SJCRH30 (cell line): ENCODE results near the gene DGCR8. TPM values are rescaled to one million over a fixed set of nuclear protein-coding genes. Genes with fewer than 3 reads are reported as not detected.

Source experiments
- DNase-seq, 2 experiments: peaks; one replicate each; pipeline ENCODE4 v3.0.0-alpha.2; 2015 to 2020
- H3K27ac ChIP-seq: fragments of 250-450 bp; sonication (Bioruptor Pico); 2 replicates; pipeline ENCODE4 v1.5.1; 2020; ENCODE audit warnings: mild to moderate bottlenecking, moderate library complexity
- H3K27me3 ChIP-seq: fragments of 250-450 bp; sonication (Bioruptor Pico); 2 replicates; pipeline ENCODE4 v1.5.1; 2020; ENCODE audit warnings: mild to moderate bottlenecking, moderate library complexity
- H3K36me3 ChIP-seq: fragments of 250-450 bp; sonication (Bioruptor Pico); 2 replicates; pipeline ENCODE4 v1.5.1; 2020; ENCODE audit warnings: mild to moderate bottlenecking, moderate library complexity
- H3K4me1 ChIP-seq: fragments of 250-450 bp; sonication (Bioruptor Pico); 2 replicates; pipeline ENCODE4 v1.5.1; 2020; ENCODE audit warnings: mild to moderate bottlenecking, moderate library complexity
- H3K4me3 ChIP-seq: fragments of 250-450 bp; sonication (Bioruptor Pico); 2 replicates; pipeline ENCODE4 v1.5.1; 2020; ENCODE audit warnings: mild to moderate bottlenecking, moderate library complexity
- H3K9me3 ChIP-seq: fragments of 250-450 bp; sonication (Bioruptor Pico); replicated peaks from 2 replicates; pipeline ENCODE4 v1.5.1; 2020; ENCODE audit warnings: mild to moderate bottlenecking, moderate library complexity
- total RNA-seq: library from RNA; depleted of rRNA; stranded (reverse); fragments of >200 nt; shearing (Covaris generic); gene quantifications from 2 replicates; pipeline ENCODE4 v1.2.3, GENCODE V29; 2014

DGCR8 gene
- total RNA-seq, 1 experiment from 2014 or later = 39.3 TPM

GRCh38 chr22:20143883-20144665, 64.0 kb downstream of the DGCR8 start:
- no peaks in the 10 kb centered on the region for H3K9me3 ChIP-seq
- no peaks in the 10 kb centered on the region for H3K4me1 ChIP-seq
- no peak overlapping the region for H3K27ac ChIP-seq
- no peaks in the 10 kb centered on the region for H3K27me3 ChIP-seq
- no peaks in the 10 kb centered on the region for H3K36me3 ChIP-seq
- H3K4me3 ChIP-seq = no peak overlapping the region
- no peak for DNase-seq

GRCh38 chr22:20145206-20145831, 65.3 kb downstream of the DGCR8 start:
- Histone ChIP-seq H3K27ac (no peak overlapping the region), H3K36me3 (no peaks in the 10 kb centered on the region), H3K27me3 (no peaks in the 10 kb centered on the region), H3K4me1 (no peaks in the 10 kb centered on the region), H3K9me3 (no peaks in the 10 kb centered on the region), H3K4me3 (no peak overlapping the region)
- DNase-seq = no peak

GRCh38 chr22:20145832-20146223, 65.8 kb downstream of the DGCR8 start:
- Histone ChIP-seq H3K9me3 (no peaks in the 10 kb centered on the region), H3K4me1 (no peaks in the 10 kb centered on the region), H3K27me3 (no peaks in the 10 kb centered on the region), H3K27ac (no peak overlapping the region), H3K36me3 (no peaks in the 10 kb centered on the region), H3K4me3 (no peak overlapping the region)
- no peak for DNase-seq

- no peak for DNase-seq
- Histone ChIP-seq H3K27me3 (no peaks in the 10 kb centered on the region), H3K9me3 (no peaks in the 10 kb centered on the region), H3K4me3 (no peak overlapping the region), H3K36me3 (no peaks in the 10 kb centered on the region), H3K4me1 (no peaks in the 10 kb centered on the region), H3K27ac (no peak overlapping the region)
Observed at GRCh38 chr22:20146777-20147176, 66.7 kb downstream of the DGCR8 start.

GRCh38 chr22:20147237-20147988, 67.4 kb downstream of the DGCR8 start:
- Histone ChIP-seq H3K36me3 (no peaks in the 10 kb centered on the region), H3K4me3 (no peak overlapping the region), H3K9me3 (no peaks in the 10 kb centered on the region), H3K27ac (no peak overlapping the region), H3K4me1 (no peaks in the 10 kb centered on the region), H3K27me3 (0 out of 2 replicates have a peak, but pooled peaks cover under 1% of the 10 kb centered on the region)
- DNase-seq = no peak

GRCh38 chr22:20148414-20148813, 68.4 kb downstream of the DGCR8 start:
- no peaks in the 10 kb centered on the region for H3K36me3 ChIP-seq
- H3K27ac ChIP-seq = no peak overlapping the region
- no peaks in the 10 kb centered on the region for H3K9me3 ChIP-seq
- DNase-seq = no peak
- 0 out of 2 replicates have a peak, but pooled peaks cover 5% of the 10 kb centered on the region for H3K27me3 ChIP-seq
- no peak overlapping the region for H3K4me3 ChIP-seq
- H3K4me1 ChIP-seq = no peaks in the 10 kb centered on the region

- Histone ChIP-seq H3K9me3 (no peaks in the 10 kb centered on the region), H3K27me3 (0 out of 2 replicates have a peak, but pooled peaks cover 5% of the 10 kb centered on the region), H3K27ac (no peak overlapping the region), H3K4me1 (peaks cover 4% of the 10 kb centered on the region; the same call in 1 of the 2 replicates), H3K36me3 (no peaks in the 10 kb centered on the region), H3K4me3 (no peak overlapping the region)
- DNase-seq = no peak
Observed at GRCh38 chr22:20149257-20150250, 69.5 kb downstream of the DGCR8 start.

GRCh38 chr22:20150381-20151275, 70.6 kb downstream of the DGCR8 start, which contains the start of gene CCDC188:
Gene CCDC188, minus strand, starts transcription at chr22:20151055. Its CDS starts 69 bp downstream, at chr22:20150986.
- Histone ChIP-seq H3K36me3 (no peaks in the 10 kb centered on the region), H3K27ac (no peak within 1 kb of the TSS), H3K4me3 (no peak within 1 kb of the TSS), H3K27me3 (0 out of 2 replicates have a peak, but pooled peaks cover 5% of the 10 kb centered on the region), H3K9me3 (no peaks in the 10 kb centered on the region), H3K4me1 (peaks cover 4% of the 10 kb centered on the region; the same call in 1 of the 2 replicates)
- no peak for DNase-seq

GRCh38 chr22:20151276-20151588, 71.2 kb downstream of the DGCR8 start:
- Histone ChIP-seq H3K27ac (no peak overlapping the region), H3K27me3 (0 out of 2 replicates have a peak, but pooled peaks cover 5% of the 10 kb centered on the region), H3K4me3 (no peak overlapping the region), H3K9me3 (no peaks in the 10 kb centered on the region), H3K4me1 (peaks cover 4% of the 10 kb centered on the region; the same call in 1 of the 2 replicates), H3K36me3 (no peaks in the 10 kb centered on the region)
- no peak for DNase-seq

- DNase-seq = no peak
- no peaks in the 10 kb centered on the region for H3K36me3 ChIP-seq
- peaks cover 10% of the 10 kb centered on the region; the same call in 1 of the 2 replicates for H3K27me3 ChIP-seq
- H3K4me3 ChIP-seq = no peak overlapping the region
- peaks cover 4% of the 10 kb centered on the region; the same call in 1 of the 2 replicates for H3K4me1 ChIP-seq
- no peaks in the 10 kb centered on the region for H3K9me3 ChIP-seq
- no peak overlapping the region for H3K27ac ChIP-seq
Observed at GRCh38 chr22:20152464-20152890, 72.4 kb downstream of the DGCR8 start.

- Histone ChIP-seq H3K4me1 (peaks cover 4% of the 10 kb centered on the region), H3K27me3 (peaks cover 18% of the 10 kb centered on the region), H3K4me3 (no peak overlapping the region), H3K27ac (no peak overlapping the region), H3K36me3 (no peaks in the 10 kb centered on the region), H3K9me3 (no peaks in the 10 kb centered on the region)
- DNase-seq = peak in 1 of 2 experiments; percentile 28
Observed at GRCh38 chr22:20153945-20154344, 73.9 kb downstream of the DGCR8 start.

- Histone ChIP-seq H3K27ac (no peak overlapping the region), H3K27me3 (peaks cover 19% of the 10 kb centered on the region), H3K4me1 (peaks cover 4% of the 10 kb centered on the region), H3K4me3 (no peak overlapping the region), H3K36me3 (no peaks in the 10 kb centered on the region), H3K9me3 (no peaks in the 10 kb centered on the region)
- DNase-seq = no peak
Observed at GRCh38 chr22:20154602-20155187, 74.7 kb downstream of the DGCR8 start.
